Globus pallidus (tissue), 1 donor: Measurements from ENCODE around the gene CPLX3.
A peak's percentile ranks its signal among the peaks of the same experiment; 100 is the strongest.

ENCODE experiments used
- DNase-seq: peaks from one replicate; pipeline ENCODE4 v3.0.0-alpha.2; 2015; ENCODE audit warnings: low spot score

Gene CPLX3

DNA sequence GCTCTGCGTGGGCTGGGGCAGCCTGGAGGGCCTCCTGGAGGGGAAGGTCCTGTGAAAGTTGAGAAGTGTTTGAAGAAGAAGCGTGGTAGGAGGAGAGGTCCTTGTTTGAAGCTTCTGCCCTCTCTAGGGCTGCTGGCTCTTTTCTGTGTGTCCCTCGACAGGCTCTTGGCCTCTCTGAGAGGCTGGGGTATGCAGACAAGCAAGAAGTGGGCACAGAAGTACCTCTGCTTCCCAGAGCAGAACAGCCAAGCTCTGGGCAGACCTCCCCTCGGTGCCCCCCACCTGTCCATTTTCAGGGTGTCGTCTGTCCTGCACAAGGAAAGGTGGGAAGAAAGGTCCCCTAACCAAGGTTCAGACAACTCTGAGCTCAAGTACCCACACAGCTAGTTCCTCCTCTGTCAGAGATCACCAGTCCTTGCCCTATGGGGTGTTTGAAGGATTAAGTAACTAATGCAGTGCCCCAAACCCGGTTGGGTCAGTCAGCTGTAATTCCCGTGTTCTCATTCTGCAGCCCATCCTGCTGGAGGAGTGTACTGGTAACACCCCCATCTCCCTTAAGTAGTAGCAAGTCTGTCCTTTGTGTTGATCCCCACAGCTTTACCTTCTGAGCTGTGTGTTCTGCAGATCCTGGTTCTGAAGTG is 38.3 kb upstream of the CPLX3 start:
- DNase-seq, result no peak

DNA sequence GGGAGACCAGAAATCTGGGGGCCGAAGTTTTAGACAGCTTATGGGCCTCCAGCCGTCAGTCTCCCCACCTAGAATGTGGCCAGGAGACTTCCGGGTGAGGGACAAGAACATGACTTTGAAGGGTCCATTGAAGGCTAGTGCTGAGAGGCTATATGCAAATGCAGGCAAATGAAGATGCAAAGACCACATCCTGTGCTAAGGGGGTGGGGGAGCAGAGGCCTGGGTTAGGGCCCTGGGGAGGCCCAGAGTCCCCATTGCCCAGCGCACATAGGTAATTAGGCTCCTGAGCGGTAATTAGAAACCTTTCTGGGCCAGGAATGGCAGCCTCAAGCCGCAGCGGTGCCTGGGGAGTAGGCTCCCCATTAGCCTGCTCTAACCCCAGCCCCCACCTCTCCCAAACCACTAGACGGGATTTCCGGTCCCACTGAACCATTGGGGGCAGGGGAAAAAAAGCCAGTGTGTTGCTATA is 37.7 kb upstream of the CPLX3 start:
- no peak for DNase-seq

DNA sequence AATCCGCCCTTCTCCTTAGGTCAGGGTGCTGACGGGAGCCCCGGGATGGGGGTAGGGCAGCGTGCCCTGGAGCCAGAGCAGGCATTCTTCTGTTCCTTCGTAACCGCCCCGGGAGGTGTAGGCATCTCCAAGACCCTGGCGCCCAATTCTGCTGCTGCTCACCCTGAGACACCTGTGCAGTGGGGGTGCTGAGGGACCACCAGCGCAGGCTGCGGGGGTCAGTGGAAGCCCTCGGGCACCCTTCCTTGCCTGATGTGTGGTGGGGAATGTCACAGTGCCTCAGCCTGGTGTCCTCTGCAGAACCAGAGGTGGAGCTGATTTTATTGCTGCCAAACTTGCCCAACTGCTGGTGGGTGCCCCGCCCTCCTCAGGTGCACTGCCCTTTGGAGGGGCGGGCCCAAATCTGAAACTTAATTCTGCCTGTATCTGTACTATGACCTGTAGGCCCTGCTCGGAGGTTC is 37.2 kb upstream of the CPLX3 start:
- DNase-seq, result no peak

DNA sequence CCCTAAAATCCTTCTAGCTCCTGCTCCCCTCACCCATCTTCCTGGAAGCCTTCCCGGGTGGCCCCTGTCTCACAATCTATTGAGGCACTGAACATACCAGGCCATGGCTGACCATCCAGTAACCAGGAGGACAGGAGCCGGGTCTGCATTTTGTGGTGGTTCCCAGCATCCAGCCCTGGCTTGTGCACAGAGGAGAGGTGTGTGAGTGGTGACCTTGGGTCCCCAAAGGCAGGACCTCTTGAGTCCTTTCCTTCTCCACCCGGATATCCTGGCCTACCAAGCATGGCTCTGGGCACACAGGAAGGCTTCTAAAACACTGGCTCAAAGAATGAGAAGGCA is 36.7 kb upstream of the CPLX3 start:
- no peak for DNase-seq

DNA sequence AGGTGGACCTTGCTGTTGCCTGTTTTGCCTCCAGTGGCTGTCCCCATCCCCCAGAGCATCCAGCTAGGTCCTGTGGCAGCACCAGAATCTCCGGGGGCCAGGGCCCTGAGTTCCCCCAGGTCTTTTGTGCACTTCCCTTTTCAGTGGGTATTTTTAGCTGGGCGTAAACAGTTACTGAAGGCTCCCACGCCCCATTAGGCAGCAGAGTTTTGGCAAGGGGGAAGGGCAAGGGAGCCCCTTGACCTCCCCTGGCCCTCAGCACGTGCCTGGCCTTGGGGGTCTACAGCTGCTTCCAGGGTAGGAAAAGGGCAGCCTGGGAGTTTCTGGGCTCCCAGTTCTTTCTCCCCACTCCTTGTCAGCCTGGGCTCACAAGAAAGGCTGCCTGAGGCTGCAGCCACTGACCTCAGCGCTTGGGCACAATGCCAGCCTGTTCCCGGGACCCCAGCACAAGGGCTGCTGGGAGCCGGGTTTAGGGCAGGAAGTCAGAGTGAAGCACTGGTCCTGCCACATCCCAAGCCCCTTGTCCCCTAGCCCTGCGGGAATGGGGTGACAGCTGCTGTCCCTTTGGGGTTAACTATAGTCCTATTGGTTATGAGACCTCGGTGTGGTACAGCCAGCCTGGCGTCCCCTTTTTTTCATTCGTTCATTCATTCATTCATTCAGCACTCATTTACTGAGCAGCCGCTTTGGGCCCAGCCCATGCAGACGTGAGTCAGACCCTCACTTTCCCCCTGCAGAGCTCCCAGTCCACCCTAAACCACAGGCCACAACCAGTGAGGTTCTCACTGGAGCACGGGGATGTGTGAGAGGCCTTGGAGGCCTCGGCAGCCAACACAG is 36.1 kb upstream of the CPLX3 start:
- peak; percentile 81 for DNase-seq

DNA sequence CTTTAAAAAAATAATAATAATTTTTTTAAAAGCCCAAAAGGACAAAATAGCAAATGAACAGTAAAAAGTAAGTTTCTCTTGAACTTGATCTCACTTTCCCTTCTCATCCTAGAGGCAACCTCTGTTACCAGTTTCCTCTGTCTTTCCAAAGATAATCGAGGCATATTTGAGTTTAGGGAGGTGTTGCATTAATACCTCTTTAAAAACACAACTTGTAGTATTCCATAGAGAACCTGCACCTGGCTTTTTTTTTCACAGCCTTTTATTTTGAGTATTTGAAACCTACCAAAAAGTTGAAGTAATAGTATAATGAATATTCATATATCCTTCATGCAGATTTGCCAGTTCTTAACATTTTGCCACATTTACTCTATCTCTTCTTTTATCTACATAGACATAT is 35.4 kb upstream of the CPLX3 start:
- no peak for DNase-seq

DNA sequence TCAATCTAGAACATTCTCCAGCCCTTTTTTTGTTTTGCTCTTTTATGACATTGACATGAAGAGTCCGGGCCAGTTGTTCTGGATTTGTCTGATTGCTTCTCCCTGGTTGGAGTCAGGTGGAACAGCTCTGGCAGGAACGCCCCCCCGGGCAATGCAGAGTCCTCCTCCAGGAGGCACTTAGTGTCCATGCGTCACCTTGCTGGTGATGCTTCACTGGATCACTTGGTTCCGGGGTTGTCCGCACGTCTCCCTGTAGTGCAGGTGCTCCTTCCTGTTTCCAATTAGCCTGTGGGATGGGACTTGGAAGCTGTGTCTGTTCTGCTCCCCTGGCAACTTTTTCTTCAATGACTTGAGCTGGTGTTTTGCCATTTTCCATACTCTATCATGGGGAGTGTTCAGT is 34.8 kb upstream of the CPLX3 start:
- no peak for DNase-seq

DNA sequence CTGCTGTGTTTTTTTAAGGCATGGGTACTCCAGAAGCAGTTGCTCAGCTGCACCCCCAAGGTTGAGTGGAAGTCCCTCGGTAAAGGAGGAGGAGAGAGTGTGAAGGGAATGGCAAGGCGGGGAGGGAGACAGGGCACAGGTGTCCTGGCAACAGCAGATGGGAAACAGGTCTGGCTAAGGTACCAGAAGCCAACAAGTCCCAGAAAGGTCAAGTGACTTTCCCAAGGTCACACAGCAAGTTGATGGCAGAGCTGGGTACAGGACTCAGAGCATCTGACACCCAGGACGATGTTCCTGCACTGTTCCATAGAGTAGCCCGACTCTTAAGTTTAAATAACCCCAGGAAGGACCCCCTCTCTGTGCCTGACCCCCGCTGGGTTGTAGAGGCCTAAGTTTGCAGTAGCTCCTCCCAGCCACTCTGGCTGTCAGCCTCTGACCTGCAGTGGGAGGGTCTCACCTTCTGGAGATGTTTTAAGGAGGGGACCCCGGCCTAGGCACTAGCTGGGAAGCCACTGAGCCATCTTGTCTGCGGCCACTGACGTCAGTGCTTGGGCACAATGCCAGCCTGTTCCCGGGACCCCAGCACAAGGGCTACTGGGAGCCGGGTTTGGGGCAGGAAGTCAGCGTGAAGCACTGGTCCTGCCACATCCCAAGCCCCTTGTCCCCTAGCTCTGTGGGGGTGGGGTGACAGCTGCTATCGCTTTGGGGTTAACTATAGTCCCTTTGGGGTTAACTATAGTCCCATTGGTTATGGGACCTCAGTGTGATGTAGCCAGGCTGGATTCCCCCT is 34.0 kb upstream of the CPLX3 start:
- no peak for DNase-seq

DNA sequence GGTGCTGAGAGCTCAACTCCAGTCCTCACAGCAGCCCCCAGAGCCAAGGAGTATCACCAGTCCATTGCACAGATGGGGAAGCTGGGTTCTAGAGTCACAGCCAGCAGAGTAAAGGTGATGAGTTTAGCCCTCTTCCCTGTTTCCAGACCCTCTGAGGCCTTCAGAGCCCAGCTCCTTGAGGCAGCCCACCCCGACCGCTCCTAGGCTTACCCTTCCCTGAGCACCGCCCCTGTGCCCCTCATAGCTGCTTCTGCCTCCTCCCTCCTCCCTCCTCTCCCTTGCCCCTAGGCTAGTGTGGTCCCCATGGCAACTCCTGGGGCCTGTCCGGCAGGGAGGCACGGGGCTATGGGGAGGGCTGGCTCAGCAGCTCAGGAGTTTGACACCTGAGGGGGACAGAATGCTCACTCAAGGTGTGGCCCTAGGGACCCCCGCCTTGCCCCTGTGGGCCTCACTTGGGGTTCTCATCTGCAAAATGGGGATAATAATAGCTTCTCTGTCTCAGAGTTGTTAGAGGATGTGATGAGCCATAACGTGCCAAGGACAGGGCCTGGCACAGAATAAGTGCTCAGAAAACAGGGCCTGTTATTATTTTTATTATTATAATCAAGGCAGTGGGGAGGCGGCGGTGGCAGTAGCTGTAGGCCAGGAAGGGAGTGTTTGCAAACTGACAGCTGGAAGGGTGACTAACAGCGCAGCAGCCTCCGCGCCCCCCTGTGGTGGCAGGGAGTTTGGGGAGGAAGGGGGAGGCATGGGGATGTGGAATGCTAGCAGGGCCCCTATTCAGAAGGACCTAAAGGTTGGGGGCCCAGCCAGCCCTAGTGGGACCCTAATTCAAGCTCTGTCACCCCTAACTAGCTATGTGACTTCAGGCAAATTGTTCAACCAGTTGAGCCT is 33.0 kb upstream of the CPLX3 start:
- DNase-seq, result no peak

DNA sequence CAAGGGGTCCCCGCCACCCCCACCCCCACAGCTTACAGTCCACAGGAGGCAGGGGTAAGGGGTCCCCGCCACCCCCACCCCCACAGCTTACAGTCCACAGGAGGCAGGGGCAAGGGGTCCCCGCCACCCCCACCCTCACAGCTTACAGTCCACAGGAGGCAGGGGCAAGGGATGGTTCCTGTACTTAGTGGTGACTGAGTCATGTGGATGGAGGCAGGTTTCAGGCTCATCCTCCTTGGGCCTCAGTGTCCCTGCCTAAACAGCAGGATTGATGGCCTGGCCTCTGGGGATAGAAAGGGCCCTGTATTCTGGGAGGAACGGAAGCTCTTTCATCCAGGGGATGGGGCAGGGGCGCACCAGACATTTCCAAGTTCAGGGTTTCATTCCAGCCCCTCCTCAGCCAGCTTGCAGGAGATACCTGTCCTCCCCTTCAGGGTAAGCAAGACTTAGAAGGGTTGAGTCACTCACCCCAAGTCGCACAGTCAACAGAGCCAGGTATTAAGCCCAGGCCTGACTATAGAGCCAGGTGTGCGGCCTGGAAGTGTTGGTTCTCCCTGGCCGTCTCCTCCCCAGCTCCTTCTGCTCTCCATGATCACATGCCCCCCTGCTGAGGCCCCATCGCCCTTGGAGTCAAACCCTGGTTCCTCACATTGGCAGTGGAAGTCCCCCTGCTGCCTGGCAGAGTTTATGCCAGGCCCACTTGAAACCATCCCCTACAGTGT is 32.0 kb upstream of the CPLX3 start:
- no peak for DNase-seq

DNA sequence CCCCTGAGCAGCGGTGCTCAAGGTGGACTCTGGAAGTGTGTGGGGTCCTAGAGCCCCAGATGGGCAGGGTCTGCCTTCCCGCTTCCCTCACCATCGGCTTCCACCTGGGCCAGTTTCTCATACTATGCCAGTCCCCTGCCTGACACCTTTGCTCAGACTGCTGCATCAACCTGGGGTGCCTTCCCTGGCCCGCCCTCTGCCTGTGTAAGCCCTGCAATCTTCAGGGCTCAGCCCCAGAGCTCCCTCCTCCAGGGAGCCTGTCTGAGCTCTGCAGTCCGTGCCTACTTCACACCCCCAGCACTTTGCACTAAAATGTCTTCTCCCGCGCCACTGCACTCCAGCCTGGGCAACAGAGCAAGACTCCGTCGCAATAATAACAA is 31.5 kb upstream of the CPLX3 start:
- DNase-seq, result no peak

DNA sequence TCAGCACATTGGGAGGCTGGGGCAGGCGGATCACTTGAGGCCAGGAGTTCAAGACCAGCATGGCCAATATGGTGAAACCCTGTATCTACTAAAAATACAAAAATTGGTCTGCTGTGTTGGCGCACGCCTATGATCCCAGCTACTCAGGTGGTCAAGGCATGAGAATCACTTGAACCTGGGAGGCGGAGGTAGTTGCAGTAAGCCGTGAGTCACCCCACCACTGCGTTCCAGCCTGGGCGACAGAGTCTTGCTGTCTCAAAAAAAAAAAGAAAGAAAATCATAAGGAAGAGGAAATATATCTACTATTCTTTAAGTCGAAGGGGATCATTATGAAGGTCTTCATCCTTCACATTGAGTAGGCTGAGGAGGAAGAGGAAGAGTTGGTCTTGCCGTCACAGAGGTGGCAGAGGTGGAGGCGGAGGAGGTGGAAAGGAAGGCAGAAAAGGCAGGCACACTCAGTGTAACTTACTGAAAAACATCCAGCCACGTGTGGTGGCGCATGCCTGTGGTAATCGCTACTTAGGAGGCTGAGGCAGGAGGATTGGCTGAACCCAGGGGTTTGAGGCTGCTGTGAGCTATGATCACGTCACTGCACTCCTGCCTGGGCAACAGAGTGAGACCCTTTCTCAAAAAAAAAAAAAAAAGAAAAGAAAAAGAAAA is 30.3 kb upstream of the CPLX3 start:
- DNase-seq, result no peak

DNA sequence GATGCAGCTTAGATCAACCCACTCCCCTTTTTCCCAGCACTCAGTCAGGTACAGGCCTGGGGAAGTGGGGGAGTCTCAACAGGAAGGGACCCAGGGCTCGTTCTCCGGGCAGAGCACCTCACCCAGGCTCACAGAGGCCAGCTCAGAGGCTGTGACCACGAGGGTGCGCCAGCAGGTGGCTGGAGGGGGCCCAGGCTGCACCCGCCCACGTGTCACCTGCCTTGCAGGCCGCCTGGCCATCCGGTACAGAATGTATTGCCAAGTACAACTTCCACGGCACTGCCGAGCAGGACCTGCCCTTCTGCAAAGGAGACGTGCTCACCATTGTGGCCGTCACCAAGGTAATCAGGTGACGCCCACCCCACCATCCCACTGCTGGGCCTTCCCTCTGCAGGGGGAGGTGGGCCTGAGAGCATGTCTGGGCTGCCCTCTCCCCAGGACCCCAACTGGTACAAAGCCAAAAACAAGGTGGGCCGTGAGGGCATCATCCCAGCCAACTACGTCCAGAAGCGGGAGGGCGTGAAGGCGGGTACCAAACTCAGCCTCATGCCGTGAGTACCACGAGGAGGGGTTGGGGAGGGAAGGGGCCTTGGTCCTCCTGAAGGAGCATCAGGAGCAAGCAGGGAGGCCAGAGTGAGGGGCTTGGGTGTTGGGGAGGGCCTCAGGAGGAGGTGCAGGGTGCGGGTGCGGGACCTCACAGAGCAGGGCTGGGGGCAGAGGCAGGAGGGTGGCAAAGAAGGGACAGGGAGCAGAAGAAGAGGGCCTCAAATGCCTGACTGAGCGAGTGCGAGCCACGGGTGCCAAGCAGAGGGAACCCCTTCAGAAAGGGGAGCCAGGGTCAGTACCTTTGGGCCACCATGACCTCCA is 27.8 kb upstream of the CPLX3 start:
- no peak for DNase-seq

DNA sequence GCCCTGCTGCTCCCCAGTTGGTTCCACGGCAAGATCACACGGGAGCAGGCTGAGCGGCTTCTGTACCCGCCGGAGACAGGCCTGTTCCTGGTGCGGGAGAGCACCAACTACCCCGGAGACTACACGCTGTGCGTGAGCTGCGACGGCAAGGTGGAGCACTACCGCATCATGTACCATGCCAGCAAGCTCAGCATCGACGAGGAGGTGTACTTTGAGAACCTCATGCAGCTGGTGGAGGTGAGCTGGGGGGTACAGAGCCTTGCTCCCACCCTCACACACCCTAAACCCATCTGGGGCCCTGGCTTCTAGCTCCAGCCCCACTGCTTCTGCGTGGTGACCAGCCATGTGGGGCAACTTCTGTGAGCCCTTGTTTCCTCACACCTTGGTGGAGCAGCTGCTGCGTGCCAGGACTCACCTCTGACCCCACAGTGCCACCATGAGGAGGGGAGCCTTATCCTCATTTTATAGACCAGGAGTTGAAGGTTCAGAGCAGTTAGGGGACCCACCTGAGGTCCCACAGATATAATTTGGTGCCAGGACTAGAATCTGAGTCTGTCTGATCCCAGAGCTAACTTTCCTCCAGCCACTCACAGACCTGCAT is 27.1 kb upstream of the CPLX3 start:
- no peak for DNase-seq

DNA sequence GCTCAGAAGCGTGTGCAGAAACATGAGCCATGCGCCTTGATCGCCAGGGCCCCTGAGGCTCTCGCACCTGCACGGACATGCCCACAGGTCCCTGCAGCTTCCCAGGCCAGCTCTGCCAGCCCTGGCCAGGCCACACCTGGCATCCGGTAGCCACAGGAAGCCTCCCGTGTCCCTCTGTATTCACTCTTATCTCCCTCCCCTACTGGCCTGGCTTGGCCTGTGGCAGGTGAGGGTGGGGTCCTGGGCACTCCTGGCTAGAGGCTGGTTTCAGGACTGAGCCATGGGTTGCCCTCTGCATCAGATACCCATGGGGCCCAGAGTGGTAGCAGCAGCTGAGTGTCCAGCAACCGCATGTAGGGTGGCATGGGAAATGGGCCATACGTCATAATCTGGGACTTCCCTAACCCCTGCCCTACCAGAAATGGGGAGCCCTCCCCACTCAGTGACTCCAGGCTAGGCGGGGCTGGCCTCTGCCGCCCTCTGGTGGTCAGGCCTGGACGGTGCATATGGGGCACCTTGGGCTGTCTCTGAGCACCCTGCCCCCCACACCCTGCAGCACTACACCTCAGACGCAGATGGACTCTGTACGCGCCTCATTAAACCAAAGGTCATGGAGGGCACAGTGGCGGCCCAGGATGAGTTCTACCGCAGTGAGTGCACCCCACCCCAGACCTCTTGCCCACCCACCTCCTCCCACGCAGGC is 26.4 kb upstream of the CPLX3 start:
- peak; percentile 69 for DNase-seq

DNA sequence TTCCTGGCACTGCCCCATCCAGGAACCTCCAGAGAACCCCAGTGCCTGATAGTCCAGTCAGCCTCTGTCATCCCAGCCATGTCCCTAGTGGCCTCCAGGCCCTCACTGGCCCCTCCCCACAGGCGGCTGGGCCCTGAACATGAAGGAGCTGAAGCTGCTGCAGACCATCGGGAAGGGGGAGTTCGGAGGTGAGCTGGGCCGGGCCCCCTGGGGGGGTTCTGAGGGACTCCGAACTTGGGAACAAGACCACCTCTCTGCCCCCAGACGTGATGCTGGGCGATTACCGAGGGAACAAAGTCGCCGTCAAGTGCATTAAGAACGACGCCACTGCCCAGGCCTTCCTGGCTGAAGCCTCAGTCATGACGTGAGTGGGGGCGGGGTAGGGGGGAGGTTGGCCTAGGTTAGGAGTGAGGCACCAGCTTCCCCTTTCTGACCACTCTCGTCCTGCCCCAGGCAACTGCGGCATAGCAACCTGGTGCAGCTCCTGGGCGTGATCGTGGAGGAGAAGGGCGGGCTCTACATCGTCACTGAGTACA is 25.8 kb upstream of the CPLX3 start:
- no peak for DNase-seq

DNA sequence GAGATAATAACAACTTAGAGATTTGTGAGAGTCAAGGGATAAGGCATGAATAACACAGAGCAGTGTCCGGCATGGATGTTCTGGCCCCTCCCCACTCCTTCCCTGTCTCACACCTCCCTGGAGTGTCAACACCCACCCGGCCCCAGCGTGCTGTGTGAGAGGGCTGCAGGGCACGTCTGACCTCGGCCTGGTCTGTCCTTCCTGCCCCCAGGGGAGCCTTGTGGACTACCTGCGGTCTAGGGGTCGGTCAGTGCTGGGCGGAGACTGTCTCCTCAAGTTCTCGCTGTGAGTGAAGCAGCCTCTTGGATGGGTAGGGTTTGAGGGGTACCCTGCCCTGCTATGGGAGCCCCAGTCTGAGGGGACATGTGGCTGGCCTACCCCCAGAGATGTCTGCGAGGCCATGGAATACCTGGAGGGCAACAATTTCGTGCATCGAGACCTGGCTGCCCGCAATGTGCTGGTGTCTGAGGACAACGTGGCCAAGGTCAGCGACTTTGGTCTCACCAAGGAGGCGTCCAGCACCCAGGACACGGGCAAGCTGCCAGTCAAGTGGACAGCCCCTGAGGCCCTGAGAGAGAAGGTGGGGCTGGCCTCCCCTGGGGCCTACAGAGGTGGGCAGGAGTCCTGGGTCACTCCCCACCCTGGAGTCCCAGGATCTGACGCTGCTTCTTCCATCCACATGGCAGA is 25.0 kb upstream of the CPLX3 start:
- DNase-seq, result no peak

DNA sequence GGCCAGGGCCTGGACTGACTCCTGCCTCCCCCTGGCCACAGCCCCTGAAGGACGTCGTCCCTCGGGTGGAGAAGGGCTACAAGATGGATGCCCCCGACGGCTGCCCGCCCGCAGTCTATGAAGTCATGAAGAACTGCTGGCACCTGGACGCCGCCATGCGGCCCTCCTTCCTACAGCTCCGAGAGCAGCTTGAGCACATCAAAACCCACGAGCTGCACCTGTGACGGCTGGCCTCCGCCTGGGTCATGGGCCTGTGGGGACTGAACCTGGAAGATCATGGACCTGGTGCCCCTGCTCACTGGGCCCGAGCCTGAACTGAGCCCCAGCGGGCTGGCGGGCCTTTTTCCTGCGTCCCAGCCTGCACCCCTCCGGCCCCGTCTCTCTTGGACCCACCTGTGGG is 24.1 kb upstream of the CPLX3 start:
- no peak for DNase-seq
